HepG2 (cell line): ENCODE results near the gene SLC50A1. TPM values are rescaled to one million over a fixed set of nuclear protein-coding genes. Genes with fewer than 3 reads are reported as not detected.
A peak's percentile ranks its signal among the peaks of the same experiment; 100 is the strongest.

Experiments used
- AGO1 ChIP-seq: fragments of 200-400 bp; formaldehyde crosslinking; IDR thresholded peaks from 2 replicates; pipeline ENCODE4 v1.6.1; 2017; ENCODE audit warnings: mild to moderate bottlenecking, low read depth, low read length, moderate library complexity; ENCODE audit not compliant: poor library complexity, severe bottlenecking
- ATF5 ChIP-seq: sonication (generic); formaldehyde crosslinking; IDR thresholded peaks from 2 replicates; pipeline ENCODE4 v1.4.0; 2020; ENCODE audit warnings: mild to moderate bottlenecking, low read depth, missing genetic modification reagents
- ATF6 ChIP-seq: sonication (generic); formaldehyde crosslinking; conservative IDR thresholded peaks from 2 replicates; pipeline ENCODE4 v1.4.0; 2020; ENCODE audit warnings: missing genetic modification reagents
- FOXJ3 ChIP-seq: sonication (generic); formaldehyde crosslinking; IDR thresholded peaks from 2 replicates; pipeline ENCODE4 v1.4.0; 2020; ENCODE audit warnings: missing genetic modification reagents, mild to moderate bottlenecking, borderline replicate concordance
- HIC2 ChIP-seq: sonication (generic); formaldehyde crosslinking; IDR thresholded peaks from 2 replicates; pipeline ENCODE4 v1.9.0; 2022; ENCODE audit warnings: low read depth, missing genetic modification reagents
- IKZF5 ChIP-seq: IDR thresholded peaks from 2 replicates; pipeline ENCODE4 v1.6.1; 2018; ENCODE audit warnings: missing genetic modification reagents, mild to moderate bottlenecking, missing compliant biosample characterization
- NFIC ChIP-seq: IDR thresholded peaks from 2 replicates; pipeline ENCODE4 v1.6.1; 2012; ENCODE audit warnings: mild to moderate bottlenecking, low read length, inconsistent platforms
- NFRKB ChIP-seq: fragments of 450-650 bp; IDR thresholded peaks from 2 replicates; pipeline ENCODE4 v1.6.1; 2017
- NR2C2 ChIP-seq: sonication (generic); formaldehyde crosslinking; IDR thresholded peaks from 2 replicates; pipeline ENCODE4 v1.4.0; 2020; ENCODE audit warnings: missing genetic modification reagents, mild to moderate bottlenecking, moderate library complexity, borderline replicate concordance
- PAF1 ChIP-seq: IDR thresholded peaks from 2 replicates; pipeline ENCODE4 v1.6.1; 2016; ENCODE audit warnings: missing genetic modification reagents, missing compliant biosample characterization
- RBAK ChIP-seq: sonication (generic); formaldehyde crosslinking; IDR thresholded peaks from 2 replicates; pipeline ENCODE4 v1.5.1; 2020; ENCODE audit warnings: mild to moderate bottlenecking, missing genetic modification reagents
- SIX1 ChIP-seq: sonication (generic); formaldehyde crosslinking; IDR thresholded peaks from 2 replicates; pipeline ENCODE4 v1.4.0; 2020; ENCODE audit warnings: missing genetic modification reagents, borderline replicate concordance
- SMC3 ChIP-seq: IDR thresholded peaks from 2 replicates; pipeline ENCODE4 v1.6.1; 2011; ENCODE audit warnings: low read length, improper control_type of control experiment
- ZBTB20 ChIP-seq: sonication (generic); formaldehyde crosslinking; IDR thresholded peaks from 2 replicates; pipeline ENCODE4 v1.8.1; 2023; ENCODE audit warnings: missing genetic modification reagents, low read depth, mild to moderate bottlenecking, borderline replicate concordance
- ZFP91 ChIP-seq: sonication (generic); formaldehyde crosslinking; IDR thresholded peaks from 2 replicates; pipeline ENCODE4 v1.9.0; 2022; ENCODE audit warnings: missing genetic modification reagents, mild to moderate bottlenecking, borderline replicate concordance
- ZNF230 ChIP-seq: sonication (generic); formaldehyde crosslinking; IDR thresholded peaks from 2 replicates; pipeline ENCODE4 v1.4.0; 2020; ENCODE audit warnings: mild to moderate bottlenecking, missing genetic modification reagents
- ZNF383 ChIP-seq: sonication (generic); formaldehyde crosslinking; IDR thresholded peaks from 2 replicates; pipeline ENCODE4 v1.4.0; 2020; ENCODE audit warnings: missing genetic modification reagents, mild to moderate bottlenecking, borderline replicate concordance
- ZNF737 ChIP-seq: sonication (generic); formaldehyde crosslinking; IDR thresholded peaks from 2 replicates; pipeline ENCODE4 v1.5.0; 2020; ENCODE audit warnings: missing genetic modification reagents, mild to moderate bottlenecking, borderline replicate concordance
- ZNF740 ChIP-seq: sonication (generic); formaldehyde crosslinking; IDR thresholded peaks from 2 replicates; pipeline ENCODE4 v1.4.0; 2020; ENCODE audit warnings: missing genetic modification reagents
- ZNF784 ChIP-seq: sonication (generic); formaldehyde crosslinking; IDR thresholded peaks from 2 replicates; pipeline ENCODE4 v1.5.1; 2020; ENCODE audit warnings: missing genetic modification reagents, mild to moderate bottlenecking, borderline replicate concordance
- polyA plus RNA-seq, 8 experiments: library from polyadenylated mRNA; depleted of rRNA in 3 of 8; stranded (reverse) in 7 of 8; unstranded in 1 of 8; fragments of >200 nt; fragmentation: Illumina TruSeq in 4 of 8; extraction: Trizol in 4 of 8; gene quantifications; 2 replicates each; pipeline versions ENCODE4 v1.2.1 to v1.2.3, GENCODE V29; 2011 to 2016; ENCODE audit warnings: low read depth in 4 of 8, missing spikeins in 1 of 8, mixed read lengths in 1 of 8; ENCODE audit not compliant: insufficient read depth in 1 of 8
- total RNA-seq, 5 experiments: library from RNA; depleted of rRNA; stranded (reverse); fragments of >200 nt; fragmentation: Illumina TruSeq; extraction: Trizol; gene quantifications; 2 replicates each; pipeline ENCODE4 v1.2.3, GENCODE V29; 2016; ENCODE audit warnings: low read depth in 1 of 5

SLC50A1 gene
- total and polyA plus RNA-seq, 2 of the 13 experiments (the other 11 are each of a cell fraction or from before 2014, with no cell fraction given) = 22.5 to 46.8 TPM

- TF ChIP-seq AGO1 (no peak), ZNF383 (CRISPR knock-in tag) (no peak), NR2C2 (peak; percentile 93), FOXJ3 (no peak), ATF5 (CRISPR knock-in tag) (no peak), ZFP91 (no peak), SIX1 (CRISPR knock-in tag) (no peak), SMC3 (no peak), RBAK (CRISPR knock-in tag) (no peak), HIC2 (CRISPR knock-in tag) (peak; percentile 69), ZNF737 (no peak), ZNF740 (CRISPR knock-in tag) (no peak), NFRKB (no peak), ATF6 (CRISPR knock-in tag) (no peak), PAF1 (no peak; the same call in 1 of the 2 replicates), ZNF230 (CRISPR knock-in tag) (0 out of 2 replicates have a peak, but pooled peaks have one; percentile 11), ZBTB20 (CRISPR knock-in tag) (no peak), NFIC (no peak), IKZF5 (no peak; the same call in 1 of the 2 replicates), ZNF784 (CRISPR knock-in tag) (no peak)
Measured at GRCh38 chr1:155133799-155134281, 1.8 kb upstream of the SLC50A1 start (continued).
